Colonic mucosa (tissue), 4 donors: ENCODE data around the gene NR1H3. TPM values are rescaled to one million over a fixed set of nuclear protein-coding genes. Genes with fewer than 3 reads are reported as not detected.

Experiments
- DNase-seq: peaks from one replicate; pipeline ENCODE4 v3.0.0-alpha.2; 2020
- H3K27ac ChIP-seq: fragments of 200-600 bp; one replicate; pipeline ENCODE4 v1.8.0; 2021
- H3K27me3 ChIP-seq: fragments of 200-600 bp; one replicate; pipeline ENCODE4 v1.8.0; 2021
- H3K36me3 ChIP-seq: fragments of 200-600 bp; one replicate; pipeline ENCODE4 v1.8.0; 2021
- H3K4me1 ChIP-seq: fragments of 200-600 bp; one replicate; pipeline ENCODE4 v1.8.0; 2021; ENCODE audit warnings: mild to moderate bottlenecking
- H3K4me3 ChIP-seq: fragments of 200-600 bp; one replicate; pipeline ENCODE4 v1.8.0; 2021
- H3K9ac ChIP-seq, 2 donors: one replicate each; pipeline ENCODE4 v1.7.0; 2013; ENCODE audit warnings: control low read depth in 2 of 2, low read depth in 2 of 2, low read length in 2 of 2
- H3K9me3 ChIP-seq: fragments of 200-600 bp; one replicate; pipeline ENCODE4 v1.8.0; 2021
- intact Hi-C: fragments of 100-400 bp; cut with DNase I; formaldehyde crosslinking; loops from one replicate; pipeline ENCODE4 v1.14.1; 2022
- total RNA-seq, 2 donors: library from RNA; stranded (reverse); fragmentation: NEBNext Ultra II Directional in 1 of 2; extraction: Animal tissue kit (Norgen Biotek cat#: 25700) in 1 of 2; gene quantifications; one replicate each; pipeline ENCODE4 v1.2.1, GENCODE V29; 2021
- TF ChIP-seq, protein P1 (sequence below): fragments of 200-600 bp; IDR thresholded peaks from one replicate; pipeline ENCODE4 v1.8.0; 2022; ENCODE audit warnings: antibody characterized with exemption, mild to moderate bottlenecking
- donor health status: healthy.
- donor health status: DM: no; HTN: no; CAD: no.
- donor health status: DM: no; HTN: no; CAD: no.

Gene NR1H3
- total RNA-seq, 2 donors from 2014 or later: 28.3 to 43.1 TPM

DNA sequence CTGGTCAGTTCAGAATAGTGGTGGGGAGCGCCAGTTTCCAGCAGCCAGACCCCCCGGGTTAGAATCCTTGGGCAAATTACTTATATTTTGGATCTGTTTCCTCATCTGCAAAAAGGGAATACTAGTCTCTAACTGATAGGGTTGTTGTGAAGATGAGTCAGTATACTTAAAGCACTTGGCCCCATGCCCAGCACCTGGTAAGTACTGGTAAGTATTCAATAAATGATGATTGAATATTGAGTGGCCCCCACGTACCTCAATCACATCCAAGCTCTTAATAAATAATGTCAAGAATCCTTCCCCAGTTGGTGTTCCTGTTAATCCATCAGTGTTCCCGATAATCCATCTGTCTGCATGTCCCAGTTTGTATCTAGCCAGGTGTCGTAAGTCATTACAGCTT, 21.3 kb upstream of the NR1H3 start:
- DNase-seq: no peak
- Histone ChIP-seq H3K4me1 (no peaks in the 10 kb centered on the region), H3K4me3 (no peak overlapping the region), H3K27ac (no peak overlapping the region), H3K27me3 (no peaks in the 10 kb centered on the region), H3K9me3 (no peaks in the 10 kb centered on the region), H3K9ac (no peak overlapping the region), H3K36me3 (peaks cover 4% of the 10 kb centered on the region)
- intact Hi-C loops: no loop called here
- TF ChIP-seq, protein P1, sequence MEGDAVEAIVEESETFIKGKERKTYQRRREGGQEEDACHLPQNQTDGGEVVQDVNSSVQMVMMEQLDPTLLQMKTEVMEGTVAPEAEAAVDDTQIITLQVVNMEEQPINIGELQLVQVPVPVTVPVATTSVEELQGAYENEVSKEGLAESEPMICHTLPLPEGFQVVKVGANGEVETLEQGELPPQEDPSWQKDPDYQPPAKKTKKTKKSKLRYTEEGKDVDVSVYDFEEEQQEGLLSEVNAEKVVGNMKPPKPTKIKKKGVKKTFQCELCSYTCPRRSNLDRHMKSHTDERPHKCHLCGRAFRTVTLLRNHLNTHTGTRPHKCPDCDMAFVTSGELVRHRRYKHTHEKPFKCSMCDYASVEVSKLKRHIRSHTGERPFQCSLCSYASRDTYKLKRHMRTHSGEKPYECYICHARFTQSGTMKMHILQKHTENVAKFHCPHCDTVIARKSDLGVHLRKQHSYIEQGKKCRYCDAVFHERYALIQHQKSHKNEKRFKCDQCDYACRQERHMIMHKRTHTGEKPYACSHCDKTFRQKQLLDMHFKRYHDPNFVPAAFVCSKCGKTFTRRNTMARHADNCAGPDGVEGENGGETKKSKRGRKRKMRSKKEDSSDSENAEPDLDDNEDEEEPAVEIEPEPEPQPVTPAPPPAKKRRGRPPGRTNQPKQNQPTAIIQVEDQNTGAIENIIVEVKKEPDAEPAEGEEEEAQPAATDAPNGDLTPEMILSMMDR: no peak

DNA sequence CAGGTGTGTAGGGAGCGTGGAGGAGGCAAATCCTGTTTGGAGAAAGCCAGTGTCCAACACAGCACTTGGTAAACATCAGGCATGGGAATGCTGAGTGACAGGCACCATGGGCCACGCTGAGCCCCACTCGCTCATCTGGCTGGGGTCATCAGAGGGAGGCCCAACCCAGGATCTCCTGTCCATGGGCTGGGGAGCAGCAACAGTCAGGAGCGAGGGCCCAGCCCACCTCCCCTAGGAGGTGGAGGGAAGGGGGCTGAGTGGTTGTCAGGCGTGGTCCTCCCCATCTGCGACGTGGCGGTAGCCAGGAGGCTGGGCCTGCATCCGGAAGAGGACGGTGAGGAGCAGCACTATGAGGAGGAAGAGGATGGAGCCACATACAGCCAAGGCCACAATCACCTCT, 17.9 kb upstream of the NR1H3 start:
- Histone ChIP-seq H3K27ac (no peak overlapping the region), H3K36me3 (peaks cover 16% of the 10 kb centered on the region), H3K9ac (no peak overlapping the region), H3K4me3 (no peak overlapping the region), H3K27me3 (no peaks in the 10 kb centered on the region), H3K9me3 (no peaks in the 10 kb centered on the region), H3K4me1 (no peaks in the 10 kb centered on the region)
- DNase-seq: no peak
- TF ChIP-seq, protein P1: no peak
- intact Hi-C loops: no loop called here

DNA sequence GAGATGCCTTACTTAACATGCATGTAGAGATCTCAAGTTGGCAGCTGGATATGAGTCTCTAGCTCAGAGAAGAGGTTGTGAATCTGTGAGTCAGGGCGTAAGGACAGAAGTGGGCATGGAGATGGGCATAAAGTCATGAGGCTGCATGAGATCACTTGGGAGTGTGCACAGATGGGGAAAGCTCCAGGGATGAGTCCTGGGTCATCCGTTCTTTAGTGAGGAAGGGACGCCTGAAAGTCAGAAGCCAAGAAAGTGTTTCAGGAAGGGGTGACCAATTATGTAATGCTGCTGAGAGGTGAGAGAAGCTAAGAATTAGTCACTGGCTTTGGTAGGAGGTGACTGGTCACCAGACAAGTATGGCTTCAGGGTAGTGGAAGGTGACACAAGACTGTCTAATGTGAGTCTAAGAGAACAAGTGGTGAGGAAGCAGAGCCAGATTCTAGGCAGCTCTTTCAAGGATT, 15.9 kb upstream of the NR1H3 start:
- no peak overlapping the region for H3K4me3 ChIP-seq
- no peaks in the 10 kb centered on the region for H3K27me3 ChIP-seq
- no peaks in the 10 kb centered on the region for H3K9me3 ChIP-seq
- H3K36me3 ChIP-seq: peaks cover 16% of the 10 kb centered on the region
- no peaks in the 10 kb centered on the region for H3K4me1 ChIP-seq
- intact Hi-C loops: no loop called here
- no peak overlapping the region for H3K27ac ChIP-seq
- DNase-seq: no peak
- TF ChIP-seq, protein P1: no peak
- no peak overlapping the region for H3K9ac ChIP-seq

DNA sequence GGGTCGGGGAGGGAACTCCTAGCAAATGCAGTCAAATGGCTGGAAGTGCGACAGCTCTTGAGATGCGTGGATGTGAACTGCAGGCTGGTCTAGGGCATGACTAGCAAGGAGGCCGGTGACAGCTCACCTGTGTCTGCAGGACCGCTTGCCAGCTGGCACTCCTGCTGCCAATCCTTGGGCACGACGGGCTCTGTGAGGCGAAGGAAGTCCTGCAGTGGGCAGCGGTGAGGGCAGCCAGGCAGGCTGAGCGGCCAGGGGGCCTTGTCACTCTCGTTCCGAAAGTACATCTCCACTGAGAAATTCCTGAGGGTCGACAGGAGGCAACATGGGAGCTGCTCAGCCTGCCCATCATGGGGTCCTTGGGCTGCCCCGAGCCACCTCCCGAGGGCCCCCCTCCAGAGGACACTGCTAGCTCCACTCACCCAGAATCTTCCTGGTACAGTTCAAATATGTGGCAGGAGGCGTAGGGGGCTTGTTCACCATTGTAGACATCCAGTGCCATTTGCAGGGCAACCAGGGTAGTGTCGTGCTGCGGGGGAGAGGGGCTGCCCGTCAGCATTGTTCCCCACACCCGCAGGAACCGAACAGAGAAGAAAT, 15.1 kb upstream of the NR1H3 start:
- no peaks in the 10 kb centered on the region for H3K4me1 ChIP-seq
- intact Hi-C loops: no loop called here
- H3K9ac ChIP-seq: no peak overlapping the region
- peaks cover 16% of the 10 kb centered on the region for H3K36me3 ChIP-seq
- no peaks in the 10 kb centered on the region for H3K27me3 ChIP-seq
- TF ChIP-seq, protein P1: no peak
- no peaks in the 10 kb centered on the region for H3K9me3 ChIP-seq
- H3K27ac ChIP-seq: no peak overlapping the region
- no peak for DNase-seq
- no peak overlapping the region for H3K4me3 ChIP-seq

DNA sequence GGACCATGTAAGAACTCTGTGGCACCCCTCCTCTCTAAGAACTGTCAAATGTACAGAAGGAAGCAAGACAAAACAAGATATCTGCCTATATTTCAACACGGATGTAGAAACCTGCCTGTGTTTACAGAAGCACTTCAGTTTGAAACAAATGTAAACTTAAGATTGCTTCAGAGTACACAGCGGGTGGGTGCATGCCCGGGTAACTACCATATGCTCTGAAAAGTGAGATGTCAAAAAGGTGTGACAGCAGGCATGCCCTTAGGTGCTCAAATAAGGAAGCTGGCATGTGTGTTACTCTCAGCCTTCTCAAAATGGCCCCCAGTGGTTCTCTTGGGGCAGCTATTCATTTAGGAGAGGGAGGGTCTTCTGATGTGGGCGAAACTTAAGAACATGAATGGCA, 14.3 kb upstream of the NR1H3 start:
- TF ChIP-seq, protein P1: no peak
- Histone ChIP-seq H3K4me3 (no peak overlapping the region), H3K27ac (no peak overlapping the region), H3K4me1 (no peaks in the 10 kb centered on the region), H3K27me3 (no peaks in the 10 kb centered on the region), H3K9ac (no peak overlapping the region), H3K36me3 (peaks cover 16% of the 10 kb centered on the region), H3K9me3 (no peaks in the 10 kb centered on the region)
- no peak for DNase-seq
- intact Hi-C loops: no loop called here
